GM19452 (cell line): Measurements from ENCODE around the gene DHRS7B.

ENCODE experiments used
- ATAC-seq: cut with Tn5 transposase; IDR thresholded peaks from one replicate; pipeline ENCODE4 v1.9.1; 2021; ENCODE audit not compliant: unreplicated experiment

Gene DHRS7B

DNA sequence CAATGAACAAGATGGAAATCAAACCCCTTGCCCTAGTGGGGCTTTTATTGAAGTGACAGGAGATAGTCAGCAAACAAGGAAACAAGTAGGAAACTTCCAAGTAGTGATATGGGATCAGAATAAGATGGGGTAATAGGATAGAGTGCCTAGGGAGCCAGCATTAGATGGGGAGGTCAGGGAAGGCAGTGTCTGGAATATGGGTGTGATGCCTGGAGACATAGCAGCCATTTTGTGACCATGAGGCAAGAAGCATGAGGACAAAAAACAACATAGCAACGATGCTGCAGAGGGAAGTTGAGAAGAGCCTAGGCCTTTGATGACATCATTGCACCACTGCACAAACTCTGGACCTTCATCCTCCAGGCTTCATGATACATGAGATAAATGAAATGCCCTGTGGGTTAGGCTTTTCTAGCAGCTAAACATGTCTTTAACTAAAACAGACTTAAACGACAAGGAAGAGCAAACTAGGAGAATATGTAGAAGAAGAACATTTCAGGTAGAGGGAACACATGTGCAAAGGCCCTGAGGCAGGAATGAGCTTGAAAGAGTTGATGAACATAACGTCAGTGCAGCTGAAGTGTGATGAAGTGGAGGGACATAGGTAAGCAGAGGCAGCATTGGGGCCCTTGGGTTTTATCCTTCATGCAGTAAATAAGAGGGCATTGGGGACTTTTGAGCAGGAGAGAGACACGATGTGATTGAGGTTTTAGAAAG lies 105.4 kb downstream of the DHRS7B start:
- no peak for ATAC-seq

DNA sequence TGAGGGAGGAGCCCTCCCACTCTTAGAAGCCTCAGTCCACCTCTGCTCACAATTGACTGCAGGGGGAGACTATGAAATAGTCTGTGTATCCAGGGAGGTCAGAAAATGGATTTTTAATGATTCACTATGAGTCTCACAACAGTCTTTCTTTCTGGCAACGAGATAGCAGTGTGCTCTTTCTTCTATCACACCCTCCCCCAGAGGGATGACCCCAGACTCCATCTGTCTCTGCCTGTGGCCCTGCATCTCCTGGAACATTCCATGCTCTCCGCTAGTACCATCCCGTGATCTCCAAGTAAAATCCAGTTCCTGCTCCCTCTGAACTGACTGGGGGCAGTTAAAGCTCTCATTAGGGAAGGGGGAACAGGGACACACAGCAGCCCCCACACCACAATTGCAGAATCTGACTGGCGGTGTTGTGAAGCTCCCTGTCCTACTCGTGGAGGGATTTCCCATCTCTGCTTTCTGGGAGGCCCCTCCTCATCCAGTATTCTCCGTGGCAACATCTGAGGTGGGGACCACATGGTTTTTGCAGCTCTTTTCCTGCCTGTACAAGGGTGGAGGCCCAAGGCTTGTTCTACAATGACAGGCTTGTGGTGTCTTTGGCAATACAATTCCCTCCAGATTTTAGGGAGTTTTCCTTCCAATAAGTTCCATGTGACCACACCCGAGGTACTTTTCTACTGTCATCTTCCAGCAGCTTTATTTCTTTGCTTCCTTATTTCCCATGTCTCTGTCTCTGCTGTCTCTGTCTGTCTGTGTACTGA lies 107.0 kb downstream of the DHRS7B start:
- no peak for ATAC-seq

DNA sequence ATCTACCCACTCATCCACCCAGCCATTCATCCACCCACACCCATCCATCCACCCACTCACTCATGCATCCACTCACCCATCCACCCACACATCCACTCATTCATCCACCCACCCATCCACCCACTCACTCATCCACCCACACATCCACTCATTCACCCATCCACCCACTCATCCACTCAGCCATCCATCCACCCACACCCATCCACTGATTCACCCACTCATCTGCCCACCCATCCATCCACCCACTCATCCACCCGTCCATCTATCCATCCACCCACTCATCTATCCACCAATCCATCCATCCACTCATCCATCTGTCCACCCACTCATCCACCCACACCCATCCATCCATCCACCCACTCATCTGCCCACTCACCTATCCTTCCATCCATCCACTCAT lies 109.2 kb downstream of the DHRS7B start:
- ATAC-seq: no peak

DNA sequence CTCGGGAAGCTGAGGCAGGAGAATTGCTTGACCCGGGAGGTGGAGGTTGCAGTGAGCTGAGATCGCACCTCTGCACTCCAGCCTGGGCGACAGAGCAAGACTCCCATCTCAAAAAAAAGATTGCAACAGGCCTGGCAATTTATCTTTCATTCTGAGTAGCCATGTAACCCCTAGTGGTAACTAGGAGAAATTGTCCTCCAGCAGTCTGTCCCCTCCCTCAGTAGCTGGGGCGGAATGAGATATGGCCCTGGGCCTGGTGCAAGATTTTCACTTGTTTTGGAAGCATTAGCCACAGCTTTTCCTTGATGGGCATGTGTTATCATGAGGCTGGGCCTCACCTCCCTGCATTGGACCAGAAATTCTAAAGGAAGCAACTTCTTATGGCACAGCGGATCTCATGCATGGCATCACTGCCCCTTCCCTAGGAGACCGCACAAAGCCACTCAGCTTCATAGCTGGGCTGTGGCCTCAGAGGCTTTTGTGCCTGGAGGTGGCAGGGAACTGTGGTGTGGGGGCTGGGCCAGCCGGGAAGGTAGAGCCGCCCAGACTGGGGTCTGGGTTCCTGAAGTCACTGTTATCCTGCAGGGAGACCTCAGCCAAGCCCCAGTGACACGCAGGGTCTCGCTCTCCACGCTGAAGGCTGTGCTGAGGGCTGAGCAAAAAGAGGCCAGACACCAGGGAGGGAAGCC lies 113.1 kb downstream of the DHRS7B start:
- ATAC-seq: no peak

DNA sequence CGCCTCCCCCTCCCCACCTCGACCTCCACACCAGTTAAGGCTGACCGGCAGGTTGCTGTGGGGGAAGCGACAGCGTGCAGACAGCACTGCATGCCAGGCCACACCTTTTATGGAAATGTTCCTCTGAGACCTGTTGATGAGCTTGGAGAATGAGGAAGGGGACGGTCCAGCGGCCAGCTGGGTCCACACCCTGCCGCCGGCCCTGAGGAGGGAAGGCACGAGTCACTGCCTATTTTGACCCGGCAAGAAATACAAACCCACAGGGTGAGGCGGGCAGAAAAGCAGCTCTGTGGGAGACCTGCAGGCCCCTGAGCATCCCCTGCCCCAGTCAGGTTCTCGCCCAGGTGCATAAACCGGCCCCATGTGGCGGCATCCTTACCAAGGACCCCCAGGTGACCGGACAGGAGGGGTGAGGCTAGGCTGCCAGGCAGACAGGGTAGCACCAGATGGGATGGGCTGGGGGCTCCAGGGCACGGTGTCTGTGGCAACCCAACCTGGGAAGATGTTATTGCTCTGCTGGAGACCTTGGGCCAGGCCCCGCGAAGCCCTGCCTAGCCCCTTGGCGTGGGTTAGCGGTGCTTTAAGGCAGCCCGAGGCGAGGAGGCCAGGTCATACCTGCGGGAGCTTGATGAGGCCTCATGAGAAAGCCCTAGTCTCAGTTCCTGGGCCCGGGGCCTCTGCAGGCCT lies 113.7 kb downstream of the DHRS7B start:
- ATAC-seq: no peak
